Lung (tissue), 12 donors: ENCODE measurements around the gene SLC16A4. TPM values are rescaled to one million over a fixed set of nuclear protein-coding genes. Genes with fewer than 3 reads are reported as not detected.
A peak's percentile ranks its signal among the peaks of the same experiment; 100 is the strongest.

ENCODE experiments used
- ATAC-seq: fragments of 200-7000 bp; cut with Tn5 transposase; one replicate; pipeline ENCODE4 v1.9.1; 2020; ENCODE audit warnings: moderate number of reproducible peaks; ENCODE audit not compliant: insufficient read depth, low FRiP score
- DNase-seq, 3 donors: peaks; one replicate each; pipeline ENCODE4 v3.0.0-alpha.2; 2013 to 2017
- H3K27ac ChIP-seq, 2 donors: one replicate each; pipeline ENCODE4 v1.5.1; 2013; ENCODE audit warnings: mild to moderate bottlenecking in 2 of 2, moderate library complexity in 2 of 2, control low read depth in 1 of 2, inconsistent platforms in 1 of 2, low read depth in 1 of 2, low read length in 1 of 2
- H3K27me3 ChIP-seq, 3 donors: one replicate each; pipeline ENCODE4 v1.5.1; 2013; ENCODE audit warnings: low read length in 2 of 3; ENCODE audit not compliant: control insufficient read depth in 3 of 3, insufficient read depth in 3 of 3
- H3K36me3 ChIP-seq, 4 donors: one replicate each; pipeline ENCODE4 v1.5.1; 2013; ENCODE audit warnings: low read length in 4 of 4, mild to moderate bottlenecking in 1 of 4, moderate library complexity in 1 of 4; ENCODE audit not compliant: control insufficient read depth in 4 of 4, insufficient read depth in 4 of 4
- H3K4me1 ChIP-seq, 5 donors: one replicate each; pipeline ENCODE4 v1.5.1; 2013; ENCODE audit warnings: low read length in 5 of 5, mild to moderate bottlenecking in 2 of 5, moderate library complexity in 1 of 5; ENCODE audit not compliant: control insufficient read depth in 5 of 5, insufficient read depth in 5 of 5
- H3K4me3 ChIP-seq: one replicate; pipeline ENCODE4 v1.5.1; 2013; ENCODE audit warnings: mild to moderate bottlenecking, control low read depth, moderate library complexity
- H3K9ac ChIP-seq, 2 donors: one replicate each; pipeline ENCODE4 v1.5.1; 2013; ENCODE audit warnings: low read length in 2 of 2, control low read depth in 1 of 2; ENCODE audit not compliant: insufficient read depth in 1 of 2
- H3K9me3 ChIP-seq, 4 donors: one replicate each; pipeline ENCODE4 v1.5.1; 2013; ENCODE audit warnings: low read length in 3 of 4, mild to moderate bottlenecking in 1 of 4, moderate library complexity in 1 of 4; ENCODE audit not compliant: control insufficient read depth in 4 of 4, insufficient read depth in 3 of 4
- CTCF ChIP-seq: IDR thresholded peaks from 2 replicates; pipeline ENCODE4 v1.5.1; 2012; ENCODE audit warnings: mild to moderate bottlenecking; ENCODE audit errors: control extremely low read depth, extremely low read depth
- WGBS, 2 donors: extraction: QIAGEN DNeasy Blood & Tissue Kit; methylation state at CpG; one replicate each; pipeline ENCODE4 v1.1.7; 2013; 5-methylcytosine and 5-hydroxymethylcytosine counted together
- polyA plus RNA-seq, 2 donors: library from polyadenylated mRNA; stranded (reverse); fragments of 200-250 nt; gene quantifications; one replicate each; pipeline ENCODE4 v1.2.1, GENCODE V29; 2013
- total RNA-seq, 2 donors: library from RNA; depleted of rRNA in 1 of 2; stranded (reverse); fragments of >200 nt in 1 of 2; gene quantifications; one replicate each; pipeline ENCODE4 v1.2.1, GENCODE V29; 2014 to 2021
- donor health status: control.
- donor health status: control.
- donor health status: Bipolar disorder and iron deficiency.
- donor health status: healthy.
- donor health status: DM: yes; HTN: yes; CAD: no.

SLC16A4 gene
- total and polyA plus RNA-seq, 4 donors = 4.6 to 12.0 (median 7.7) TPM

GRCh38 chr1:110336300-110337039 lies 54.4 kb downstream of the SLC16A4 start:
- H3K27ac ChIP-seq = no peak overlapping the region
- WGBS, 2 donors = 54 to 69% methylated on average over 1 of the region's 1 CpG
- no peak for ATAC-seq

GRCh38 chr1:110335265-110335664 lies 55.6 kb downstream of the SLC16A4 start:
- WGBS, 2 donors = 87 to 96% methylated on average over 1 of the region's 1 CpG
- Histone ChIP-seq H3K27ac (no peak overlapping the region), H3K9ac (no peak overlapping the region), H3K9me3 (no peaks in the 10 kb centered on the region), H3K4me3 (no peak overlapping the region), H3K36me3 (peaks cover 0 to 5% (median under 1%) of the 10 kb centered on the region in 4 donors), H3K27me3 (no peaks in the 10 kb centered on the region), H3K4me1 (peaks cover 0 to 13% (median 0%) of the 10 kb centered on the region in 5 donors)
- no peak for TF ChIP-seq CTCF
- no peak for DNase-seq
- ATAC-seq = no peak

More at GRCh38 chr1:110336300-110337039, 54.4 kb downstream of the SLC16A4 start:
- TF ChIP-seq CTCF = no peak
- H3K27me3 ChIP-seq = no peaks in the 10 kb centered on the region
- H3K9me3 ChIP-seq = no peaks in the 10 kb centered on the region
- peaks cover 3 to 25% (median 11%) of the 10 kb centered on the region in 5 donors for H3K4me1 ChIP-seq
- H3K36me3 ChIP-seq = peaks cover 0 to 17% (median 6%) of the 10 kb centered on the region in 4 donors
- DNase-seq = peak in 1 of 3 donors; percentile 43
- H3K4me3 ChIP-seq = no peak overlapping the region
- no peak overlapping the region for H3K9ac ChIP-seq

GRCh38 chr1:110328700-110329099 lies 62.1 kb downstream of the SLC16A4 start:
- Histone ChIP-seq H3K27me3 (no peaks in the 10 kb centered on the region), H3K36me3 (no peaks in the 10 kb centered on the region), H3K4me3 (no peak overlapping the region), H3K27ac (no peak overlapping the region), H3K9ac (no peak overlapping the region), H3K4me1 (no peaks in the 10 kb centered on the region), H3K9me3 (no peaks in the 10 kb centered on the region)
- DNase-seq (no peak), ATAC-seq (no peak)
- no peak for TF ChIP-seq CTCF
- 92 to 94% methylated on average over 3 of the region's 3 CpGs for WGBS, 2 donors
